Kidney (tissue), 14 donors: ENCODE data around the gene OSER1. TPM values are rescaled to one million over a fixed set of nuclear protein-coding genes. Genes with fewer than 3 reads are reported as not detected.
"Not testable (repeated sequence)": the region's sequence is repeated elsewhere in the genome, so short reads cannot be mapped to it uniquely, and the experiment has no call there.

Experiments
- DNase-seq, 5 donors: peaks; one replicate each; pipeline ENCODE4 v3.0.0-alpha.2; 2013 to 2020
- FAIRE-seq: peaks from 2 replicates; lab custom pipeline; 2012; peaks lifted over from hg19 to GRCh38; lab: Jason Lieb, UNC
- H3K27ac ChIP-seq, 2 donors: one replicate each; pipeline ENCODE4 v1.7.0; 2013; ENCODE audit warnings: low read depth in 2 of 2, low read length in 2 of 2, inconsistent platforms in 1 of 2
- H3K27me3 ChIP-seq: one replicate; pipeline ENCODE4 v1.7.1; 2013; ENCODE audit warnings: low read length, inconsistent platforms; ENCODE audit not compliant: control insufficient read depth, insufficient read depth
- H3K36me3 ChIP-seq, 3 donors: one replicate each; pipeline versions ENCODE4 v1.7.0 to v1.7.1; 2013; ENCODE audit warnings: low read length in 3 of 3, control low read depth in 1 of 3, inconsistent platforms in 1 of 3; ENCODE audit not compliant: insufficient read depth in 3 of 3, control insufficient read depth in 2 of 3
- H3K4me1 ChIP-seq, 3 donors: one replicate each; pipeline versions ENCODE4 v1.7.0 to v1.7.1; 2013; ENCODE audit warnings: low read length in 3 of 3, inconsistent platforms in 1 of 3, low read depth in 1 of 3; ENCODE audit not compliant: control insufficient read depth in 2 of 3, insufficient read depth in 2 of 3
- H3K4me3 ChIP-seq, 3 donors: one replicate each; pipeline versions ENCODE4 v1.7.0 to v1.8.1; 2013; ENCODE audit warnings: low read length in 3 of 3, control low read depth in 1 of 3, inconsistent platforms in 1 of 3
- H3K9ac ChIP-seq, 3 donors: one replicate each; pipeline versions ENCODE4 v1.7.0 to v1.7.1; 2013; ENCODE audit warnings: low read length in 3 of 3, control low read depth in 1 of 3, inconsistent platforms in 1 of 3
- H3K9me3 ChIP-seq, 3 donors: one replicate each; pipeline versions ENCODE4 v1.7.0 to v1.7.1; 2013; ENCODE audit warnings: low read length in 3 of 3, control low read depth in 1 of 3, inconsistent platforms in 1 of 3; ENCODE audit not compliant: control insufficient read depth in 2 of 3, insufficient read depth in 1 of 3
- intact Hi-C: fragments of 100-400 bp; cut with DNase I; formaldehyde crosslinking; loops from one replicate; pipeline ENCODE4 v1.11.1; 2022
- polyA plus RNA-seq: library from polyadenylated mRNA; stranded (reverse); fragments of 350-450 nt; fragmentation: Illumina TruSeq; extraction: RNeasy Lipid Tissue Mini Kit (QIAGEN cat#74804); gene quantifications from one replicate; pipeline ENCODE4 v1.2.3, GENCODE V29; 2014; ENCODE audit warnings: low read depth, low replicate concordance; ENCODE audit not compliant: insufficient read depth
- total RNA-seq: library from RNA; stranded (reverse); fragmentation: NEBNext Ultra II Directional; extraction: Animal tissue kit (Norgen Biotek cat#: 25700); gene quantifications from one replicate; pipeline ENCODE4 v1.2.1, GENCODE V29; 2021
- TF ChIP-seq, protein P1 (sequence below): IDR thresholded peaks from 3 replicates; pipeline ENCODE4 v1.5.1; 2012; ENCODE audit warnings: mild to moderate bottlenecking, moderate library complexity, borderline replicate concordance; ENCODE audit not compliant: insufficient read depth; ENCODE audit errors: extremely low read depth
- donor health status: control.
- donor health status: control.
- donor health status: control.
- donor health status: control.
- donor health status: control.
- donor health status: DM: yes; HTN: yes; CAD: no.
- donor health status: Normal renal cell carcinoma (clear cell type).

OSER1 gene
- total and polyA plus RNA-seq, 2 donors from 2014 or later, result 29.3 to 33.5 TPM

DNA sequence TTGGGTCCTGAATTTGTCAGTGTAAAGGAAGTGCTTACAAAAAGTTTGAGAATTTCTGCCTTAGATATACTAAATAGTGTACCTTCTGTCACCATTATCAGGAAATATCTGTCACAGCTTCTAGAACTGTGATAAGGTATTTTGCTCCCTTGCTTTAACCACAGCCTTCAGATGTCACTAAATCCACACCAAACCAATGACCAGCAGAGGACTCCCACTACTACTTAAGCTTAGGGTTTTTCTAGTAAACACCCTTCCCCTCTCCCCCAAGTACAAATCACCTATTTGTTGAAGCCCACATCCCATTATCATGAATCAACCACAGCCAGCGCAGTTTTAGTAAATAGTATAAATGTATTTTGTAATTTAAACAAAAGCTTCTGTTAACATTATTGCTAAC lies 15.0 kb downstream of the OSER1 start:
- TF ChIP-seq, protein P1, sequence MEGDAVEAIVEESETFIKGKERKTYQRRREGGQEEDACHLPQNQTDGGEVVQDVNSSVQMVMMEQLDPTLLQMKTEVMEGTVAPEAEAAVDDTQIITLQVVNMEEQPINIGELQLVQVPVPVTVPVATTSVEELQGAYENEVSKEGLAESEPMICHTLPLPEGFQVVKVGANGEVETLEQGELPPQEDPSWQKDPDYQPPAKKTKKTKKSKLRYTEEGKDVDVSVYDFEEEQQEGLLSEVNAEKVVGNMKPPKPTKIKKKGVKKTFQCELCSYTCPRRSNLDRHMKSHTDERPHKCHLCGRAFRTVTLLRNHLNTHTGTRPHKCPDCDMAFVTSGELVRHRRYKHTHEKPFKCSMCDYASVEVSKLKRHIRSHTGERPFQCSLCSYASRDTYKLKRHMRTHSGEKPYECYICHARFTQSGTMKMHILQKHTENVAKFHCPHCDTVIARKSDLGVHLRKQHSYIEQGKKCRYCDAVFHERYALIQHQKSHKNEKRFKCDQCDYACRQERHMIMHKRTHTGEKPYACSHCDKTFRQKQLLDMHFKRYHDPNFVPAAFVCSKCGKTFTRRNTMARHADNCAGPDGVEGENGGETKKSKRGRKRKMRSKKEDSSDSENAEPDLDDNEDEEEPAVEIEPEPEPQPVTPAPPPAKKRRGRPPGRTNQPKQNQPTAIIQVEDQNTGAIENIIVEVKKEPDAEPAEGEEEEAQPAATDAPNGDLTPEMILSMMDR, result no peak
- intact Hi-C loops, result no loop called here
- H3K36me3 ChIP-seq, result peaks cover 4 to 43% (median 29%) of the 10 kb centered on the region in 3 donors

DNA sequence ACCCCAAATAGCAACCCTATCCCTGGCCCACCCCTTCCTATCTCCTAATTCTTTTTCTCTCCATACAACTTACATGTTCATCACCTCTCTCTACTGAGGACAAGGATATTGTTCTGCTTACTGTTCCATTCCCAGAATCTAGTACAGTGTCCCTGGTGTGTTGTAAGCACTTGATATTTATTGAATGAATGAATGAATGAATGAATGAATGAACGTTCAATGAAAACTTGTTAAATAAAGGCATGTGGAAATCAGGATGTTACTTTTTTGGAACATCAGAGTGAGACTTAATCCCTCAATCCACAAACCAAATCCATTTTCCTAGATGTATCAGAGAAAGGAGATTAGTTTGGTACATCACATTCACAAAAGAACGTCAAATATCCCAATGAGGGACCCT lies 16.8 kb downstream of the OSER1 start:
- H3K27me3 ChIP-seq, result no peaks in the 10 kb centered on the region
- intact Hi-C loops, result loop anchor here (5.0 kb wide), 1 partner anchor 76 kb away; no protein-coding TSS in a partner anchor
- no peaks in the 10 kb centered on the region for H3K9me3 ChIP-seq
- no peak overlapping the region for H3K9ac ChIP-seq
- no peak for FAIRE-seq
- peaks cover 4 to 27% (median 18%) of the 10 kb centered on the region in 3 donors for H3K36me3 ChIP-seq
- no peak for DNase-seq
- H3K4me1 ChIP-seq, result no peaks in the 10 kb centered on the region
- no peak overlapping the region for H3K27ac ChIP-seq
- H3K4me3 ChIP-seq, result no peak overlapping the region
- TF ChIP-seq, protein P1, result no peak

More for the DNA sequence above, 15.0 kb downstream of the OSER1 start:
- no peak overlapping the region for H3K9ac ChIP-seq
- DNase-seq (no peak), FAIRE-seq (no peak)
- H3K4me3 ChIP-seq, result no peak overlapping the region
- H3K9me3 ChIP-seq, result no peaks in the 10 kb centered on the region
- H3K27me3 ChIP-seq, result no peaks in the 10 kb centered on the region
- no peak overlapping the region for H3K27ac ChIP-seq
- no peaks in the 10 kb centered on the region for H3K4me1 ChIP-seq

DNA sequence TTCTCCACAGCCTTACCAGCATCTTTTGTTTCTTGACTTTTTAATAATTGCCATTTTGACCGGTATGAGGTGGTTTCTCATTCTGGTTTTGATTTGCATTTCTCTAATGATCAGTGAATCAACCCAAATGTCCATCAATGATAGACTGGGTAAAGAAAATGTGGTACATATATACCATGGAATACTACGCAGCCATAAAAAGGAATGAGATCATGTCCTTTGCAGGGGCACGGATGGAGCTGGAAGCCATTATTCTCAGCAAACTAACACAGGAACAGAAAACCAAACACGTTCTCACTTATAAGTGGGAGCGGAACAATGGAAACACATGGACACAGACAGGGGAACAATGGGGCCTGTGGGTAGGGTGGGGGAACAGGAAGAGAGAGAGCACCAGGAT lies 18.9 kb downstream of the OSER1 start:
- H3K36me3 ChIP-seq, result peaks cover 0 to 11% (median 2%) of the 10 kb centered on the region in 3 donors
- FAIRE-seq, H3K9ac ChIP-seq, H3K27ac ChIP-seq, H3K9me3 ChIP-seq, H3K4me1 ChIP-seq, H3K4me3 ChIP-seq, DNase-seq, H3K27me3 ChIP-seq: not testable (repeated sequence)
- intact Hi-C loops, result loop anchor here (5.0 kb wide), 1 partner anchor 74 kb away; no protein-coding TSS in a partner anchor

DNA sequence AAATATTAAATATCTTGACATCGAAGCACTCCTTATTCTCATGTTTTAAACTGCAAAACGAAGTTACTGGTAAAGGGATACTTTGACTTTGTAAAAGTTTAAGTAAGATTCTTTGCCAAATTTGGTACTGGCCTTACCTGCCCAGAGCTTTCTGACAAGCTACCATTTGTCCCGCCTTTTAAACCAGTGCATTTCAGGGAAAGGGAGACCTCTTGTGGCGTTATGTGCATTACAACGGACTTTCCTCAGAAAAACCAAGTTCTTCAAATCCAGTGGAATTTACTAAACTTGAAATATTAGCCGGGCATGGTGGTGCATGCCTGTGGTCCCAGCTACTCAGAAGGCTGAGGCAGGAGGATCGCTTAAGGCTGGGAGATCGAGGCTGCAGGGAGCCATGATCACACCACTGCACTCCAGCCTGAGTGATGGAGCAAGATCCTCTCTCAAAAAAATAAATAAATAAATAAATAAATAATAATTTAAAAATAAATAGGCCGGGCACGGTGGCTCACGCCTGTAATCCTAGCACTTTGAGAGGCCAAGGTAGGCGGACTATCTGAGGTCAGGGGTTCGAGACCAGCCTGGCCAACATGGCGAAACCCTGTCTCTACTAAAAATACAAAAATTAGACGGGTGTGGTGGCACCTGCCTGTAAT lies 20.2 kb downstream of the OSER1 start:
- not testable (repeated sequence) for H3K9ac ChIP-seq, H3K36me3 ChIP-seq, H3K27ac ChIP-seq, H3K9me3 ChIP-seq, H3K4me1 ChIP-seq, FAIRE-seq, H3K27me3 ChIP-seq, H3K4me3 ChIP-seq
- TF ChIP-seq, protein P1, result peak; percentile 87
- intact Hi-C loops, result loop anchor here (5.0 kb wide), 1 partner anchor 73 kb away; no protein-coding TSS in a partner anchor
- peak in 4 of 5 donors; percentile 69 to 90 (median 82) for DNase-seq
